GM18858 (cell line): ENCODE results near the gene TEX19.
"Not testable (repeated sequence)": the region's sequence is repeated elsewhere in the genome, so short reads cannot be mapped to it uniquely, and the experiment has no call there.

Experiments used
- ATAC-seq: cut with Tn5 transposase; IDR thresholded peaks from one replicate; pipeline ENCODE4 v1.9.1; 2021; ENCODE audit not compliant: unreplicated experiment

TEX19 gene

GRCh38 chr17:82406131-82406671 is 47.2 kb downstream of the TEX19 start:
- no peak for ATAC-seq

- no peak for ATAC-seq
Measured at GRCh38 chr17:82407255-82407654, 48.2 kb downstream of the TEX19 start.

- no peak for ATAC-seq
Measured at GRCh38 chr17:82408288-82408937, 49.4 kb downstream of the TEX19 start.

- ATAC-seq = no peak
Measured at GRCh38 chr17:82408938-82409318, 49.9 kb downstream of the TEX19 start.

- ATAC-seq = no peak
Measured at GRCh38 chr17:82410014-82410716, 51.1 kb downstream of the TEX19 start.

- ATAC-seq = no peak
Measured at GRCh38 chr17:82411396-82412053, 52.5 kb downstream of the TEX19 start.

GRCh38 chr17:82412081-82412480 is 53.0 kb downstream of the TEX19 start:
- ATAC-seq = not testable (repeated sequence)

GRCh38 chr17:82412535-82413520 is 53.8 kb downstream of the TEX19 start:
- ATAC-seq = no peak
